ENCODE data around the gene SMIM23. TPM values are rescaled to one million over a fixed set of nuclear protein-coding genes. Genes with fewer than 3 reads are reported as not detected.

Gene SMIM23
- total and polyA plus RNA-seq, 2 experiments from 2014 or later = not detected

GRCh38 chr5:171773106-171773505 lies 12.5 kb upstream of the SMIM23 start:
- Mint-ChIP-seq H3K27ac (no peak overlapping the region), H3K36me3 (ENCODE audit: low read depth) (no peaks in the 10 kb centered on the region), H3K9me3 (0 out of 3 replicates have a peak, but pooled peaks cover under 1% of the 10 kb centered on the region), H3K27me3 (ENCODE audit: insufficient read depth, low read depth, poor library complexity) (peaks cover 2% of the 10 kb centered on the region), H3K4me3 (no peak overlapping the region), H3K4me1 (peaks cover 9% of the 10 kb centered on the region)
- no peak overlapping the region for H3K4me3 ChIP-seq
- H3K4me1 ChIP-seq (ENCODE audit: insufficient read depth) = no peaks in the 10 kb centered on the region
- H2AFZ ChIP-seq = no peak overlapping the region
- H3K4me2 ChIP-seq = no peak overlapping the region
- DNase-seq (ENCODE audit: low spot score) = no peak
- no peak for TF ChIP-seq ZNF114 (CRISPR knock-in tag; IDR thresholded peaks at IDR 0.05)
- TF ChIP-seq CREB1 (CRISPR knock-in tag; IDR thresholded peaks at IDR 0.05; ENCODE audit: low read depth) = no peak
- TF ChIP-seq ETS1 (IDR thresholded peaks at IDR 0.05) = no peak
- no peak for TF ChIP-seq ZNF462 (CRISPR knock-in tag; IDR thresholded peaks at IDR 0.05)
- TF ChIP-seq JUNB (IDR thresholded peaks at IDR 0.05; ENCODE audit: unreplicated experiment) = no peak
- TF ChIP-seq NANOG (IDR thresholded peaks at IDR 0.05; ENCODE audit: borderline replicate concordance) = no peak
- TF ChIP-seq CTCF (conservative IDR thresholded peaks at IDR 0.05; ENCODE audit: low read depth in 2 of 2) = no peak
- no peak for TF ChIP-seq POLR2AphosphoS5 (IDR thresholded peaks at IDR 0.05; ENCODE audit: low read depth)
- TF ChIP-seq EZH2phosphoT487 (IDR thresholded peaks at IDR 0.05; ENCODE audit: unreplicated experiment) = no peak
- no peak for TF ChIP-seq STAT1 (IDR thresholded peaks at IDR 0.05; ENCODE audit: unreplicated experiment)
- TF ChIP-seq ZNF331 (CRISPR knock-in tag; IDR thresholded peaks at IDR 0.05; ENCODE audit: low read depth) = no peak
- TF ChIP-seq EZH2 (IDR thresholded peaks at IDR 0.05; ENCODE audit: low read depth, unreplicated experiment) = no peak
- H3K36me3 ChIP-seq (ENCODE audit: insufficient read depth) = no peaks in the 10 kb centered on the region
- H3K79me2 ChIP-seq (replicated peaks; ENCODE audit: insufficient read depth) = no peaks in the 10 kb centered on the region
- H3F3A ChIP-seq (replicated peaks; ENCODE audit: low read depth) = no peaks in the 10 kb centered on the region
- no peaks in the 10 kb centered on the region for H3K27me3 ChIP-seq (ENCODE audit: insufficient read depth)
- H4K20me1 ChIP-seq (replicated peaks; ENCODE audit: insufficient read depth) = no peaks in the 10 kb centered on the region
- no peaks in the 10 kb centered on the region for H3K9me2 ChIP-seq (ENCODE audit: insufficient read depth)
- no peak for ATAC-seq
- H3K27ac ChIP-seq (ENCODE audit: low read depth) = no peak overlapping the region
